ENCODE data around the gene DCC. TPM values are rescaled to one million over a fixed set of nuclear protein-coding genes. Genes with fewer than 3 reads are reported as not detected.

The DCC gene
- total and polyA plus RNA-seq, 2 of the 8 experiments (the other 6 are each of a cell fraction or from before 2014, with no cell fraction given): 0.14 to 1.4 TPM

DNA sequence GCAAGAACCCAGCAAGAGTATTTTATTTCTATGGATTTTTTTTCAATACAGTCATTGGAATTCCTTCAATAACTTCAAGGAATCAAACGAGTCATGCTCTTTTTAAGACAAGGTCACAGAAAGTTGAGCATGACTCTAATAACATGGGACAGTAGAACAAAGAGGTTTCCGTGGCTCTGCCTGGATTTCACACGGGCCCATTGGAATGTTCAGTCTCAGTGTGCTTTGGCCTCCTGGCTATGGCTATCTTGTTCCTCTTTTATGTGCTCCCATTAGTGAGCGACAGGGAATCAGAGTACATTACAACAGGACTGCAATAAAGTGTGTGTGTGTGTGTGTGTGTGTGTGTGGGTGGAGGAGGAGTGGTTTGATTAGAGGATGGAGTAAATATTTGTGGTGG, 312.4 kb downstream of the DCC start (continued):
- no peak for TF ChIP-seq EP300 (IDR thresholded peaks at IDR 0.05; ENCODE audit: borderline replicate concordance in 1 of 2, low read depth in 2 of 2, low read length in 2 of 2)
- no peak for TF ChIP-seq ASH2L (IDR thresholded peaks at IDR 0.05; ENCODE audit: low read length)

All from H1 (cell line).